K562 treated with DMSO at 1 percent for 24 hours (cell line): ENCODE data around the gene SRD5A2. TPM values are rescaled to one million over a fixed set of nuclear protein-coding genes. Genes with fewer than 3 reads are reported as not detected.

ENCODE experiments used
- total RNA-seq: library from RNA; unstranded; fragments of 300-600 nt; gene quantifications from 2 replicates; pipeline ENCODE4 v1.2.3, GENCODE V29; 2022; ENCODE audit warnings: low read depth; ENCODE audit not compliant: insufficient read depth

The SRD5A2 gene
- total RNA-seq, result not detected in 2 replicates

GRCh38 chr2:31580321-31581117, at the start of gene SRD5A2:
TSS of gene SRD5A2 (minus strand) at chr2:31580938. CDS start at chr2:31580900, 38 bp downstream.

Other genes with a start within 250 kb of the SRD5A2 start
- gene XDH, start 166.2 kb downstream of the SRD5A2 start, total RNA-seq, result not detected in 2 replicates